ENCODE measurements around the gene GLIPR2. TPM values are rescaled to one million over a fixed set of nuclear protein-coding genes. Genes with fewer than 3 reads are reported as not detected.
"Not testable (repeated sequence)": the region's sequence is repeated elsewhere in the genome, so short reads cannot be mapped to it uniquely, and the experiment has no call there.

Gene GLIPR2
- total RNA-seq, 5 donors from 2014 or later (not counting 1 experiment from before 2014, with no cell fraction given), result 25.6 to 37.8 (median 28.7) TPM

DNA sequence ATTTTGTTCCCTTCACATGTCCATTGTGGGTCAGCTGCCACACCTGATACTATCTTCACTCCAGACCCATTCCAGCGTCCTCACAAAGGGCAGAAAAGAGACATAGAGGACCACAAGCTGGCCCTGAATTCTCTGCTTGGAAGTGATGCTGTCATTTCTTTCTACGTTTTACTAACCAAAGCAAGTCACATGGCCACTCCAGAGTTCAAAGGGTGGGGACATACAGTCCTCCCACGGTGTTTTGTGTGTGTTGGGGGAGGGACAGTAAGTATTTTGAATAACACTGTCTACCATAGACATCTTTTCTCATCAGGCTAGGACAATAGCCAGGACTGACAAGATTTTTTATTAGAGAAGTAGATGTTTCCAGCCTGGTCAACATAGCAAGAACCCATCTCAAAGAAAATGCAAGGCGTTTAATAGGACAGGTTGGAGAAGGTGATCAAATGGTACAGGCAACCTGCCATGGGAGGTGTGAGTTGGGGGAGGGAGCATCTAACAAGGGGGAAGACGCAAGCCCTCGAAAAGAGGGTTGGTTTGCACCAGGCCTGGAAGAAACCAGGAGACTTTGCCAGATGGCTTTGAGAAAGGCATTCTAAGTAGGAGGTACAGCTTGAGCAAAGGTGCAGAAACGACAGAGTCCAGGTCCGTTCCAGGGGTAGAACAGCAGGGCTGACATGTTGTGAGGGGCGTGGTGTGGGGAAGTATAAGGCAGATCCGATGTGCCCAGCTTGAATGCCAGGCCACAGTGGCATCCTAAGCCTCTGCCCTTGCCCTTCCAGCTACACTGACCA lies 11.3 kb upstream of the GLIPR2 start:
- CTCF ChIA-PET, result interaction anchor here (1.0 to 1.8 kb wide), 4 partner anchors 20 to 42 kb away, joined by 4 to 5 read pairs (median 4); no protein-coding TSS in a partner anchor

DNA sequence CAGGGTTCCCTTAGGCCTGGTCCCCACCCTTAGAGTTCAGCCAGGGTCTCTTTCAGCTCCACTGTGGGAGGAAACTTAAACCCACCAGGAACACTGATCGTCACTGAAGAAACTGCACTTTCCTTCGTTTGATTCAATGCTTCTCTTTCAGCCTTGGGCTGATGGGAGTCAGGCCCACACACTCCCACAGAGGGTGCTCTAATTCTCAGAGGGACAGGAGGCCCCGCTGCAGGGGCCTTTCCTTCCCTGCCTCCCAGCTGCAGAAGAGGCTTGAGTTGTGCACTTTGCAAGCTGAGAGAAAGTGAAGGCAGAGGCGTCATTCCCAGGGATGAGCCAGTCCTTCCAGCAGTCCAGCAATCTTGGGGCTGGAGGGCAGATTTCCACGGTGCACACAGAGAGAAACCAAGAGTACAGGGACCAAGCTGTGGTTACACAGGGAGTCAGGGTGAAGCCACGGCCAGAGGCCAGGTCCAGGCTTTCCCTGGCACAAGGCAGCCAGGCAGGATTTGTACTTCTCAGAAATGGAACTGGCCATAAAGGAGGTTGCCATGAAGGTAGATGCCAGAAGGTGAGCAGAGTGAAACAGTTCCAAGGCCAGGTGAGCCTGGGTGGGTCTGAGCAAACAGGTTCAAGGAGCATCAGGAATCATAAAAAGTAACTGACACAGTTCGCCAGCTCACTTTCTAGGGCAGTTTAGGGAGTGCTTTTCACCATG lies 10.4 kb upstream of the GLIPR2 start:
- Histone ChIP-seq H3K4me3 (ENCODE audit: control insufficient read depth in 1 of 2, extremely low read depth in 1 of 2, low read length in 1 of 2) (no peak overlapping the region), H3K27me3 (replicated peaks in 1 of 2; ENCODE audit: control insufficient read depth in 2 of 2, extremely low read depth in 1 of 2, insufficient read depth in 2 of 2, low read length in 1 of 2) (no peaks in the 10 kb centered on the region), H3K4me1 (ENCODE audit: control insufficient read depth in 1 of 2, extremely low read depth in 1 of 2, insufficient read depth in 2 of 2, low read length in 2 of 2) (peaks cover 0 to 21% of the 10 kb centered on the region in 2 experiments), H3K27ac (ENCODE audit: low read length) (no peak overlapping the region), H3K36me3 (ENCODE audit: control insufficient read depth in 2 of 2, extremely low read depth in 1 of 2, insufficient read depth in 1 of 2, low read length in 1 of 2) (peaks cover 6% of the 10 kb centered on the region in 2 donors), H3K9me3 (no peaks in the 10 kb centered on the region)
- Mint-ChIP-seq H3K9me3 (no peaks in the 10 kb centered on the region), H3K27ac (peak overlapping the region; percentile 23 to 64), H3K4me3 (no peak overlapping the region), H3K36me3 (peaks cover 15% of the 10 kb centered on the region), H3K4me1 (peaks cover 27 to 36% (median 35%) of the 10 kb centered on the region in 3 donors), H3K27me3 (no peaks in the 10 kb centered on the region)
- DNase-seq, result no peak
- no peak for ATAC-seq (replicated peaks in 1 of 4)
- ChIA-PET CTCF (interaction anchor here (1.1 to 1.8 kb wide), 2 partner anchors 20 to 21 kb away, joined by 4 to 5 read pairs; no protein-coding TSS in a partner anchor), POLR2A (no interaction called here)
- 85% methylated on average over 4 of the region's 7 CpGs for WGBS (ENCODE audit: insufficient coverage)

More for the DNA sequence above, 11.3 kb upstream of the GLIPR2 start:
- POLR2A ChIA-PET, result interaction anchor here (0.6 kb wide), 2 partner anchors 8 to 64 kb away, joined by 3 read pairs; no protein-coding TSS in a partner anchor
- peaks cover 0 to 21% of the 10 kb centered on the region in 2 experiments for H3K4me1 ChIP-seq (ENCODE audit: control insufficient read depth in 1 of 2, extremely low read depth in 1 of 2, insufficient read depth in 2 of 2, low read length in 2 of 2)
- no peaks in the 10 kb centered on the region for H3K9me3 Mint-ChIP-seq
- ATAC-seq (replicated peaks in 1 of 4) (peak in 1 of 4 experiments; percentile 39), DNase-seq (no peak)
- no peaks in the 10 kb centered on the region for H3K9me3 ChIP-seq
- 98% methylated on average over 6 of the region's 10 CpGs for WGBS (ENCODE audit: insufficient coverage)
- H3K4me3 Mint-ChIP-seq, result no peak overlapping the region
- H3K36me3 Mint-ChIP-seq, result peaks cover 15% of the 10 kb centered on the region
- H3K27ac Mint-ChIP-seq, result peak overlapping the region; percentile 64 to 73
- peaks cover 6% of the 10 kb centered on the region in 2 donors for H3K36me3 ChIP-seq (ENCODE audit: control insufficient read depth in 2 of 2, extremely low read depth in 1 of 2, insufficient read depth in 1 of 2, low read length in 1 of 2)
- H3K27me3 Mint-ChIP-seq, result no peaks in the 10 kb centered on the region
- peaks cover 27 to 36% (median 35%) of the 10 kb centered on the region in 3 donors for H3K4me1 Mint-ChIP-seq
- no peaks in the 10 kb centered on the region for H3K27me3 ChIP-seq (replicated peaks in 1 of 2; ENCODE audit: control insufficient read depth in 2 of 2, extremely low read depth in 1 of 2, insufficient read depth in 2 of 2, low read length in 1 of 2)
- no peak overlapping the region for H3K27ac ChIP-seq (ENCODE audit: low read length)
- H3K4me3 ChIP-seq (ENCODE audit: control insufficient read depth in 1 of 2, extremely low read depth in 1 of 2, low read length in 1 of 2), result no peak overlapping the region

- H3K4me3 ChIP-seq (ENCODE audit: control insufficient read depth in 1 of 2, extremely low read depth in 1 of 2, low read length in 1 of 2), result no peak overlapping the region
- Mint-ChIP-seq H3K4me1 (peaks cover 27 to 36% (median 35%) of the 10 kb centered on the region in 3 donors), H3K27ac (peak overlapping the region; percentile 71 to 76), H3K4me3 (no peak overlapping the region), H3K36me3 (peaks cover 4% of the 10 kb centered on the region), H3K27me3 (no peaks in the 10 kb centered on the region), H3K9me3 (no peaks in the 10 kb centered on the region)
- 64% methylated on average over 2 of the region's 5 CpGs for WGBS (ENCODE audit: insufficient coverage)
- peaks cover 0 to 21% of the 10 kb centered on the region in 2 experiments for H3K4me1 ChIP-seq (ENCODE audit: control insufficient read depth in 1 of 2, extremely low read depth in 1 of 2, insufficient read depth in 2 of 2, low read length in 2 of 2)
- DNase-seq, result no peak
- H3K9me3 ChIP-seq, result no peaks in the 10 kb centered on the region
- no peak overlapping the region for H3K27ac ChIP-seq (ENCODE audit: low read length)
- no peaks in the 10 kb centered on the region for H3K36me3 ChIP-seq (ENCODE audit: control insufficient read depth in 2 of 2, extremely low read depth in 1 of 2, insufficient read depth in 1 of 2, low read length in 1 of 2)
- peak in 2 of 4 experiments; percentile 49 to 75 for ATAC-seq (replicated peaks in 1 of 4)
- ChIA-PET CTCF (no interaction called here), POLR2A (no interaction called here)
- no peaks in the 10 kb centered on the region for H3K27me3 ChIP-seq (replicated peaks in 1 of 2; ENCODE audit: control insufficient read depth in 2 of 2, extremely low read depth in 1 of 2, insufficient read depth in 2 of 2, low read length in 1 of 2)
Observed at GRCh38 chr9:36127652-36128244, 8.8 kb upstream of the GLIPR2 start.

- peak overlapping the region; percentile 29 to 76 for H3K27ac Mint-ChIP-seq
- CTCF ChIA-PET, result no interaction called here
Observed at GRCh38 chr9:36128349-36128748, 8.2 kb upstream of the GLIPR2 start.

GRCh38 chr9:36129139-36129538 lies 7.4 kb upstream of the GLIPR2 start:
- Mint-ChIP-seq H3K4me3 (no peak overlapping the region), H3K27ac (no peak overlapping the region), H3K27me3 (no peaks in the 10 kb centered on the region), H3K36me3 (no peaks in the 10 kb centered on the region), H3K9me3 (no peaks in the 10 kb centered on the region), H3K4me1 (peaks cover 27 to 36% (median 35%) of the 10 kb centered on the region in 3 donors)
- Histone ChIP-seq H3K4me3 (ENCODE audit: control insufficient read depth in 1 of 2, extremely low read depth in 1 of 2, low read length in 1 of 2) (no peak overlapping the region), H3K36me3 (ENCODE audit: control insufficient read depth in 2 of 2, extremely low read depth in 1 of 2, insufficient read depth in 1 of 2, low read length in 1 of 2) (no peaks in the 10 kb centered on the region), H3K9me3 (no peaks in the 10 kb centered on the region), H3K4me1 (ENCODE audit: control insufficient read depth in 1 of 2, extremely low read depth in 1 of 2, insufficient read depth in 2 of 2, low read length in 2 of 2) (peaks cover 0 to 21% of the 10 kb centered on the region in 2 experiments), H3K27me3 (replicated peaks in 1 of 2; ENCODE audit: control insufficient read depth in 2 of 2, extremely low read depth in 1 of 2, insufficient read depth in 2 of 2, low read length in 1 of 2) (no peaks in the 10 kb centered on the region), H3K27ac (ENCODE audit: low read length) (no peak overlapping the region)
- ATAC-seq (replicated peaks in 1 of 4) (no peak), DNase-seq (no peak)
- WGBS (ENCODE audit: insufficient coverage), result 93% methylated on average over 6 of the region's 12 CpGs
- POLR2A ChIA-PET, result no interaction called here
- CTCF ChIA-PET, result interaction anchor here in 1 of 2 donors (0.7 kb wide), 1 partner anchor 25 kb away, joined by 3 read pairs; no protein-coding TSS in a partner anchor

More at GRCh38 chr9:36128349-36128748, 8.2 kb upstream of the GLIPR2 start:
- Mint-ChIP-seq H3K27me3 (no peaks in the 10 kb centered on the region), H3K36me3 (no peaks in the 10 kb centered on the region), H3K4me3 (no peak overlapping the region), H3K9me3 (no peaks in the 10 kb centered on the region), H3K4me1 (peaks cover 27 to 36% (median 35%) of the 10 kb centered on the region in 3 donors)
- ATAC-seq (replicated peaks in 1 of 4) (no peak), DNase-seq (no peak)
- Histone ChIP-seq H3K4me1 (ENCODE audit: control insufficient read depth in 1 of 2, extremely low read depth in 1 of 2, insufficient read depth in 2 of 2, low read length in 2 of 2) (peaks cover 0 to 21% of the 10 kb centered on the region in 2 experiments), H3K27ac (ENCODE audit: low read length) (no peak overlapping the region), H3K36me3 (ENCODE audit: control insufficient read depth in 2 of 2, extremely low read depth in 1 of 2, insufficient read depth in 1 of 2, low read length in 1 of 2) (no peaks in the 10 kb centered on the region), H3K27me3 (replicated peaks in 1 of 2; ENCODE audit: control insufficient read depth in 2 of 2, extremely low read depth in 1 of 2, insufficient read depth in 2 of 2, low read length in 1 of 2) (no peaks in the 10 kb centered on the region), H3K9me3 (no peaks in the 10 kb centered on the region), H3K4me3 (ENCODE audit: control insufficient read depth in 1 of 2, extremely low read depth in 1 of 2, low read length in 1 of 2) (no peak overlapping the region)
- WGBS (ENCODE audit: insufficient coverage), result 83% methylated on average over 1 of the region's 8 CpGs
- POLR2A ChIA-PET, result no interaction called here

DNA sequence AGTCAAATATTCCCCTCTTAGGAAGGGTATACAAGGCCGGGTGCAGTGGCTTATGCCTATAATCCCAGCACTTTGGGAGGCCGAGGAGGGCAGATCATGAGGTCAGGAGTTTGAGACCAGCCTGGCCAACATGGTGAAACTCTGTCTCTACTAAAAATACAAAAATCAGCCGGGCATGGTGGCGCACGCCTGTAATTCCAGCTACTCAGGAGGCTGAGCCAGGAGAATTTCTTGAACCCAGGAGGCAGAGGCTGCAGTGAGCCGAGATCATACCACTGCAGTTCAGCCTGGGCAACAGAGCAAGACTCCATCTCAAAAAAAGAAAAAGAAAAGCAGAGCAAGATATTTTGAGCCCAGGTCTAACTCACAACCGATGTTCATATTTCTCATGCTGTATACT lies 4.9 kb upstream of the GLIPR2 start:
- H3K36me3 ChIP-seq (ENCODE audit: control insufficient read depth in 2 of 2, extremely low read depth in 1 of 2, insufficient read depth in 1 of 2, low read length in 1 of 2); ATAC-seq (replicated peaks in 1 of 4); H3K9me3 ChIP-seq; H3K4me3 ChIP-seq (ENCODE audit: control insufficient read depth in 1 of 2, extremely low read depth in 1 of 2, low read length in 1 of 2); H3K27ac ChIP-seq (ENCODE audit: low read length); H3K36me3 Mint-ChIP-seq; H3K9me3 Mint-ChIP-seq; POLR2A ChIA-PET; H3K27ac Mint-ChIP-seq; H3K27me3 Mint-ChIP-seq; DNase-seq; H3K4me3 Mint-ChIP-seq; H3K27me3 ChIP-seq (replicated peaks in 1 of 2; ENCODE audit: control insufficient read depth in 2 of 2, extremely low read depth in 1 of 2, insufficient read depth in 2 of 2, low read length in 1 of 2): not testable (repeated sequence)
- peaks cover 19 to 26% (median 20%) of the 10 kb centered on the region in 3 donors for H3K4me1 Mint-ChIP-seq
- WGBS (ENCODE audit: insufficient coverage), result 92% methylated on average over 6 of the region's 7 CpGs
- H3K4me1 ChIP-seq (ENCODE audit: control insufficient read depth in 1 of 2, extremely low read depth in 1 of 2, insufficient read depth in 2 of 2, low read length in 2 of 2), result peaks cover 2 to 23% of the 10 kb centered on the region in 2 experiments
- CTCF ChIA-PET, result interaction anchor here in 1 of 2 donors (0.7 kb wide), 1 partner anchor 13 kb away, joined by 3 read pairs; no protein-coding TSS in a partner anchor
